DOHH2 (cell line): Measurements from ENCODE around the gene ZYG11B.

ENCODE experiments used
- H3F3A ChIP-seq: fragments of 200-600 bp; sonication (generic), shearing (Covaris generic); 2 replicates; pipeline ENCODE4 v1.6.0; 2016; ENCODE audit warnings: antibody characterized with exemption, mild to moderate bottlenecking; ENCODE audit not compliant: control insufficient read depth, insufficient read depth
- H3K27ac ChIP-seq: fragments of 200-600 bp; sonication (generic); 2 replicates; pipeline ENCODE4 v1.5.1; 2014; ENCODE audit warnings: low read depth, mild to moderate bottlenecking, low read length, moderate library complexity
- H3K27me3 ChIP-seq: fragments of 200-600 bp; sonication (generic); 2 replicates; pipeline ENCODE4 v1.6.1; 2014; ENCODE audit warnings: mild to moderate bottlenecking, low read length, mixed read lengths; ENCODE audit not compliant: control insufficient read depth
- H3K36me3 ChIP-seq: fragments of 200-600 bp; sonication (generic); 2 replicates; pipeline ENCODE4 v1.6.1; 2014; ENCODE audit warnings: mild to moderate bottlenecking, low read length, moderate library complexity, mixed read lengths; ENCODE audit not compliant: control insufficient read depth
- H3K4me1 ChIP-seq: fragments of 200-600 bp; sonication (generic); 2 replicates; pipeline ENCODE4 v1.6.1; 2014; ENCODE audit warnings: mild to moderate bottlenecking, low read length, mixed read lengths; ENCODE audit not compliant: control insufficient read depth
- H3K4me2 ChIP-seq: fragments of 200-600 bp; sonication (generic); 2 replicates; pipeline ENCODE4 v1.6.0; 2014; ENCODE audit warnings: mild to moderate bottlenecking, low read length, moderate library complexity
- H3K4me3 ChIP-seq: fragments of 200-600 bp; sonication (generic); 2 replicates; pipeline ENCODE4 v1.5.1; 2014; ENCODE audit warnings: mild to moderate bottlenecking, low read length, mixed read lengths
- H3K79me2 ChIP-seq: fragments of 200-600 bp; sonication (generic); 2 replicates; pipeline ENCODE4 v1.6.1; 2014; ENCODE audit warnings: mild to moderate bottlenecking, low read length, mixed read lengths; ENCODE audit not compliant: control insufficient read depth
- H3K9me2 ChIP-seq: fragments of 200-600 bp; sonication (generic); replicated peaks from 2 replicates; pipeline ENCODE4 v1.6.1; 2014; ENCODE audit warnings: mild to moderate bottlenecking, low read length, mixed read lengths; ENCODE audit not compliant: control insufficient read depth
- H3K9me3 ChIP-seq: fragments of 200-600 bp; sonication (generic); 2 replicates; pipeline ENCODE4 v1.6.1; 2014; ENCODE audit warnings: antibody characterized with exemption, low read length, mixed read lengths; ENCODE audit not compliant: control insufficient read depth, insufficient read depth
- H4K20me1 ChIP-seq: fragments of 200-600 bp; sonication (generic); 2 replicates; pipeline ENCODE4 v1.6.0; 2014; ENCODE audit warnings: low read depth, mild to moderate bottlenecking, antibody characterized with exemption, low read length, moderate library complexity; ENCODE audit not compliant: control insufficient read depth, insufficient read depth
- EZH2phosphoT487 ChIP-seq: fragments of 200-600 bp; sonication (generic); IDR thresholded peaks from 2 replicates; pipeline ENCODE4 v1.6.1; 2017; ENCODE audit warnings: borderline replicate concordance, mild to moderate bottlenecking, antibody characterized with exemption, low read length, moderate library complexity, mixed read lengths
- TF ChIP-seq, protein P1 (sequence below): fragments of 200-600 bp; sonication (generic); IDR thresholded peaks from one replicate; pipeline ENCODE4 v1.5.1; 2014; ENCODE audit warnings: antibody characterized with exemption, mild to moderate bottlenecking, low read depth, low read length; ENCODE audit not compliant: poor library complexity, severe bottlenecking

ZYG11B gene

GRCh38 chr1:52739699-52740467, 13.6 kb downstream of the ZYG11B start:
- H3K4me3 ChIP-seq = no peak overlapping the region
- no peaks in the 10 kb centered on the region for H3K9me2 ChIP-seq
- peaks cover 35% of the 10 kb centered on the region for H3K79me2 ChIP-seq
- peaks cover 3% of the 10 kb centered on the region; the same call in 1 of the 2 replicates for H3F3A ChIP-seq
- H4K20me1 ChIP-seq = 0 out of 2 replicates have a peak, but pooled peaks cover under 1% of the 10 kb centered on the region
- H3K4me2 ChIP-seq = no peak overlapping the region
- no peaks in the 10 kb centered on the region for H3K36me3 ChIP-seq
- H3K27me3 ChIP-seq = no peaks in the 10 kb centered on the region
- H3K27ac ChIP-seq = no peak overlapping the region
- H3K4me1 ChIP-seq = no peaks in the 10 kb centered on the region
- no peak for TF ChIP-seq EZH2phosphoT487
- TF ChIP-seq, protein P1, sequence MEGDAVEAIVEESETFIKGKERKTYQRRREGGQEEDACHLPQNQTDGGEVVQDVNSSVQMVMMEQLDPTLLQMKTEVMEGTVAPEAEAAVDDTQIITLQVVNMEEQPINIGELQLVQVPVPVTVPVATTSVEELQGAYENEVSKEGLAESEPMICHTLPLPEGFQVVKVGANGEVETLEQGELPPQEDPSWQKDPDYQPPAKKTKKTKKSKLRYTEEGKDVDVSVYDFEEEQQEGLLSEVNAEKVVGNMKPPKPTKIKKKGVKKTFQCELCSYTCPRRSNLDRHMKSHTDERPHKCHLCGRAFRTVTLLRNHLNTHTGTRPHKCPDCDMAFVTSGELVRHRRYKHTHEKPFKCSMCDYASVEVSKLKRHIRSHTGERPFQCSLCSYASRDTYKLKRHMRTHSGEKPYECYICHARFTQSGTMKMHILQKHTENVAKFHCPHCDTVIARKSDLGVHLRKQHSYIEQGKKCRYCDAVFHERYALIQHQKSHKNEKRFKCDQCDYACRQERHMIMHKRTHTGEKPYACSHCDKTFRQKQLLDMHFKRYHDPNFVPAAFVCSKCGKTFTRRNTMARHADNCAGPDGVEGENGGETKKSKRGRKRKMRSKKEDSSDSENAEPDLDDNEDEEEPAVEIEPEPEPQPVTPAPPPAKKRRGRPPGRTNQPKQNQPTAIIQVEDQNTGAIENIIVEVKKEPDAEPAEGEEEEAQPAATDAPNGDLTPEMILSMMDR = no peak
- no peaks in the 10 kb centered on the region for H3K9me3 ChIP-seq

DNA sequence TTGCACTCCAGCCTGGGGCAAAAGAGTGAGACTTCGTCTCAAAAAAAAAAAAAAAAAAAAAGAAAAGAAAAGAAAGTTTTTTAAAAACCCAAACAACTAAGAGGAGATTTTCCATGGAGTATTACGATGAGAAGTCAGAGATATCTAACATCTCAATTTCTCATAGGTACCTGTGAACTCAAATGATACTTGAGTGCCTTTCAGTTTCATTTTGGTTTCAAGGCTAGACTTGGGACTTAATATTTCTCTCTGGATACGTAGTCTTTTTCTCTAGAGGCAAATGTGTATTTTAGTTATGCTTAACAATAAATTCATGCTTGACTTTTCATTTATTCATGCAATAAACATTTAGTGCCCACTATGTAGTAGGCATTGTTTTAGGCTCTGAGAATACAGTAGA, 15.0 kb downstream of the ZYG11B start:
- H3K36me3 ChIP-seq = no peaks in the 10 kb centered on the region
- no peak overlapping the region for H3K4me2 ChIP-seq
- peaks cover 33% of the 10 kb centered on the region for H3K79me2 ChIP-seq
- H3K9me3 ChIP-seq = no peaks in the 10 kb centered on the region
- H3K4me1 ChIP-seq = no peaks in the 10 kb centered on the region
- TF ChIP-seq EZH2phosphoT487 = no peak
- TF ChIP-seq, protein P1 = no peak
- no peak overlapping the region for H3K27ac ChIP-seq
- H3K4me3 ChIP-seq = no peak overlapping the region
- H3F3A ChIP-seq = peaks cover 3% of the 10 kb centered on the region; the same call in 1 of the 2 replicates
- no peaks in the 10 kb centered on the region for H3K27me3 ChIP-seq
- 0 out of 2 replicates have a peak, but pooled peaks cover 2% of the 10 kb centered on the region for H4K20me1 ChIP-seq
- no peaks in the 10 kb centered on the region for H3K9me2 ChIP-seq

- TF ChIP-seq, protein P1 = no peak
- TF ChIP-seq EZH2phosphoT487 = no peak
- no peaks in the 10 kb centered on the region for H3K9me3 ChIP-seq
- H3K4me3 ChIP-seq = no peak overlapping the region
- H3K36me3 ChIP-seq = no peaks in the 10 kb centered on the region
- no peaks in the 10 kb centered on the region for H3K27me3 ChIP-seq
- H3K9me2 ChIP-seq = no peaks in the 10 kb centered on the region
- no peaks in the 10 kb centered on the region for H3K4me1 ChIP-seq
- peaks cover 11% of the 10 kb centered on the region for H3K79me2 ChIP-seq
- H3K4me2 ChIP-seq = no peak overlapping the region
- 0 out of 2 replicates have a peak, but pooled peaks cover 2% of the 10 kb centered on the region for H4K20me1 ChIP-seq
- peaks cover 3% of the 10 kb centered on the region; the same call in 1 of the 2 replicates for H3F3A ChIP-seq
- no peak overlapping the region for H3K27ac ChIP-seq
These were observed 19.9 kb downstream of the ZYG11B start for GRCh38 chr1:52746189-52746588.
